ENCODE data around the gene SOX2. TPM values are rescaled to one million over a fixed set of nuclear protein-coding genes. Genes with fewer than 3 reads are reported as not detected.
"Not testable (repeated sequence)": the region's sequence is repeated elsewhere in the genome, so short reads cannot be mapped to it uniquely, and the experiment has no call there.

Gene SOX2
- total RNA-seq, 1 donor from 2014 or later: 0.10 TPM

DNA sequence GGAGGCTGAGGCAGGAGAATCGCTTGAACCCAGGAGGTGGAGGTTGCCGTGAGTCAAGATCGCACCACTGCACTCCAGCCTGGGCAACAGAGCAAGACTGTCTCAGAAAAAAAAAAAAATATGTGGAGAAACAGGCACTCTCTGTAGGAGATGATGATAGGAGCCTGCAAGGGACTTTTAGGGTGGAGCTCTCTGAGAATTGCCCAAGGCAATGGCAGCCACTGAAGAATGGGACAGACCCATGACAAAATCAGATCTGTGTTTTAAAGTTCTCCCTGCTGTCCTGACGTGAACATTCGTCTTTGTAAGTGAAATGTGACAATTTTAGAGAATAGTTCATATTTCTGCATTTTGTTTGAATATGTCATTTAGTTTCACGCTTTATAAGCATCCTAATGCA lies 50.2 kb downstream of the SOX2 start:
- no peaks in the 10 kb centered on the region for H3K4me1 Mint-ChIP-seq (ENCODE audit: low read depth)
- no peaks in the 10 kb centered on the region for H3K9me3 Mint-ChIP-seq
- no peak for DNase-seq (ENCODE audit: low spot score)
- H3K4me3 Mint-ChIP-seq: no peak overlapping the region
- no peaks in the 10 kb centered on the region for H3K27me3 Mint-ChIP-seq (ENCODE audit: insufficient read depth)
- intact Hi-C loops (cut with micrococcal nuclease): no loop called here
- H3K36me3 Mint-ChIP-seq (ENCODE audit: low read depth): no peaks in the 10 kb centered on the region
- no peak overlapping the region for H3K27ac Mint-ChIP-seq

DNA sequence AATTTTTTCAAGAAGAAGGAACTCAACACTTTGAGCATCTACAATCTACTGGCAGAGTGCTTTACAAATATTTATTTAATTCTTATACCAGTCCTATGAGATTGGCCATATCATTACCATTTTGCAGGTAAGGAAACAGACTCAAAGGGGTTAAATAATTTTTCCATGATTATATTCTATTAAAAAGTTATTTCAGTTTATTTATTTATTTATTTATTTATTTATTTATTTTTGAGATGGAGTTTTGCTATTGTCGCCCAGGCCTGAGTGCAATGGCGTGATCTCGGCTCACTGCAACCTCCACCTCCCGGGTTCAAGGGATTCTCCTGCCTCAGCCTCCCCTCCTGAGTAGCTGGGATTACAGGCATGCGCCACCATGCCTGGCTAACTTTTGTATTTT lies 52.3 kb downstream of the SOX2 start:
- intact Hi-C loops (cut with micrococcal nuclease); H3K27ac Mint-ChIP-seq; H3K36me3 Mint-ChIP-seq (ENCODE audit: low read depth); H3K4me3 Mint-ChIP-seq; DNase-seq (ENCODE audit: low spot score); H3K27me3 Mint-ChIP-seq (ENCODE audit: insufficient read depth); H3K4me1 Mint-ChIP-seq (ENCODE audit: low read depth); H3K9me3 Mint-ChIP-seq: not testable (repeated sequence)

All from activated T-helper 1 cell treated with anti-CD3 and anti-CD28 coated beads, Interleukin-12 subunit alpha, Interleukin-12 subunit beta, Interleukin-2, Interleukin-4 antibody, amounts not matched to agents 30 ng/mL and 10 ng/mL and 1 ng/mL, durations not matched to agents 14 hours and 24 hours and 36 hours (primary cell).